ENCODE results near the gene ANTXR1. TPM values are rescaled to one million over a fixed set of nuclear protein-coding genes. Genes with fewer than 3 reads are reported as not detected.

Gene ANTXR1
- total RNA-seq, 1 experiment from 2014 or later, result 37.3 TPM

DNA sequence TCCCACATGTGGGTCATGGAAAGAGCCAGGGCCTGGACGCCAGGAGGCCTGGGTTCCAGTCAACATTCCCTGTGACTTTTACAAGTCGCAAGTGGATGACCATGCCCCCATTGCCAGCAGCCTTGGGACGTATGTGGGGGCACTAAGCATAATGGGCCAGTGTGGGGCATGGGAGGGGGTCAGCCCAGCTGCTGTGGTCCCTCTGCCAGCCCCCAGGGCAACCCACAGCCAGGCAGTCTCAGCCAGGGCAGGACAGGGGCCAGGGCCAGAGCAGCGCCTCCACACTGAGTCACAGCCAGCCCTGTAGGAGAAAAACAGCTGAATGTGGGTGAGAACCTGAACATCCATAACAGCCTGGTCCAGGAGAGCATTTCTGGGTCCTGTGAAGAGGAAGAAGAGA is 200.8 kb downstream of the ANTXR1 start:
- H2BK12ac ChIP-seq (ENCODE audit: insufficient read length, low read depth, low read length), result no peak overlapping the region
- H2BK120ac ChIP-seq (ENCODE audit: low read depth, low read length, poor library complexity, severe bottlenecking), result no peak overlapping the region
- no peak overlapping the region for H2BK20ac ChIP-seq (ENCODE audit: low read depth, low read length, poor library complexity, severe bottlenecking)
- DNase-seq, result no peak
- no peak overlapping the region for H3K56ac ChIP-seq (ENCODE audit: insufficient read length, low read depth, low read length)
- Mint-ChIP-seq H3K27me3 (ENCODE audit: low read depth) (no peaks in the 10 kb centered on the region), H3K4me3 (no peak overlapping the region), H3K9me3 (no peaks in the 10 kb centered on the region), H3K27ac (no peak overlapping the region), H3K4me1 (no peaks in the 10 kb centered on the region), H3K36me3 (ENCODE audit: insufficient read depth in 1 of 3, low read depth in 3 of 3) (peaks cover 0 to 5% (median 4%) of the 10 kb centered on the region in 3 experiments; a peak in 4 of 7 replicates)
- H4K8ac ChIP-seq (replicated peaks; ENCODE audit: insufficient read length, low read depth, low read length), result no peak overlapping the region
- H3K18ac ChIP-seq (ENCODE audit: insufficient read length, low read depth, low read length), result no peak overlapping the region
- WGBS (ENCODE audit: extremely low coverage, insufficient read length, low lambda C conversion rate), result no CpG with 5 or more reads among the region's 4 CpGs
- H3K4me1 ChIP-seq (ENCODE audit: insufficient read depth, low read length), result peaks cover 9% of the 10 kb centered on the region; the same call in 1 of the 2 replicates
- H3K9me3 ChIP-seq (ENCODE audit: control insufficient read depth, low read depth, low read length), result no peaks in the 10 kb centered on the region
- no peak overlapping the region for H3K23ac ChIP-seq (ENCODE audit: insufficient read length, low read depth, low read length)
- H3K23me2 ChIP-seq (ENCODE audit: insufficient read length, low read depth, low read length, poor library complexity, severe bottlenecking), result no peaks in the 10 kb centered on the region
- H2BK15ac ChIP-seq (ENCODE audit: low read depth, low read length), result no peak overlapping the region
- no peak overlapping the region for H2BK5ac ChIP-seq (ENCODE audit: insufficient read length, low read length)
- H4K91ac ChIP-seq (ENCODE audit: insufficient read length, low read depth, low read length), result no peak overlapping the region
- no peak overlapping the region for H2AK5ac ChIP-seq (ENCODE audit: insufficient read length, low read length)
- no peaks in the 10 kb centered on the region for H3K79me1 ChIP-seq (ENCODE audit: insufficient read depth, low read depth, low read length, poor library complexity, severe bottlenecking)
- no peaks in the 10 kb centered on the region for H3K27me3 ChIP-seq (ENCODE audit: insufficient read depth, low read length)
- no peak overlapping the region for H3K9ac ChIP-seq (ENCODE audit: extremely low read depth, insufficient read length, low read length)
- no peak overlapping the region for H3T11ph ChIP-seq (ENCODE audit: low read length)
- no peak overlapping the region for H3K4me2 ChIP-seq (ENCODE audit: insufficient read depth, insufficient read length, low read length)
- no peak overlapping the region for H2AFZ ChIP-seq (ENCODE audit: low read length)
- TF ChIP-seq, protein P1, sequence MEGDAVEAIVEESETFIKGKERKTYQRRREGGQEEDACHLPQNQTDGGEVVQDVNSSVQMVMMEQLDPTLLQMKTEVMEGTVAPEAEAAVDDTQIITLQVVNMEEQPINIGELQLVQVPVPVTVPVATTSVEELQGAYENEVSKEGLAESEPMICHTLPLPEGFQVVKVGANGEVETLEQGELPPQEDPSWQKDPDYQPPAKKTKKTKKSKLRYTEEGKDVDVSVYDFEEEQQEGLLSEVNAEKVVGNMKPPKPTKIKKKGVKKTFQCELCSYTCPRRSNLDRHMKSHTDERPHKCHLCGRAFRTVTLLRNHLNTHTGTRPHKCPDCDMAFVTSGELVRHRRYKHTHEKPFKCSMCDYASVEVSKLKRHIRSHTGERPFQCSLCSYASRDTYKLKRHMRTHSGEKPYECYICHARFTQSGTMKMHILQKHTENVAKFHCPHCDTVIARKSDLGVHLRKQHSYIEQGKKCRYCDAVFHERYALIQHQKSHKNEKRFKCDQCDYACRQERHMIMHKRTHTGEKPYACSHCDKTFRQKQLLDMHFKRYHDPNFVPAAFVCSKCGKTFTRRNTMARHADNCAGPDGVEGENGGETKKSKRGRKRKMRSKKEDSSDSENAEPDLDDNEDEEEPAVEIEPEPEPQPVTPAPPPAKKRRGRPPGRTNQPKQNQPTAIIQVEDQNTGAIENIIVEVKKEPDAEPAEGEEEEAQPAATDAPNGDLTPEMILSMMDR (conservative IDR thresholded peaks at IDR 0.05), result no peak
- H4K5ac ChIP-seq (ENCODE audit: insufficient read length, low read depth, low read length), result no peak overlapping the region
- H3K14ac ChIP-seq (ENCODE audit: insufficient read depth, low read length), result no peak overlapping the region
- no peaks in the 10 kb centered on the region for H3K79me2 ChIP-seq (ENCODE audit: insufficient read depth, low read length)
- H4K20me1 ChIP-seq (ENCODE audit: control insufficient read depth, insufficient read depth, insufficient read length), result no peaks in the 10 kb centered on the region
- H3K4ac ChIP-seq (ENCODE audit: low read depth, low read length), result no peak overlapping the region
- no peak overlapping the region for H3K27ac ChIP-seq (ENCODE audit: insufficient read length, low read depth, low read length)
